Lower leg skin (tissue), 4 donors: ENCODE measurements around the gene SLC6A5. TPM values are rescaled to one million over a fixed set of nuclear protein-coding genes. Genes with fewer than 3 reads are reported as not detected.

Source experiments
- DNase-seq, 2 donors: peaks; one replicate each; pipeline ENCODE4 v3.0.0-alpha.2; 2019; ENCODE audit warnings: low spot score in 2 of 2
- H3K4me3 ChIP-seq: fragments of 200-600 bp; sonication (generic); 2 replicates; pipeline ENCODE4 v1.5.1; 2017; ENCODE audit warnings: mild to moderate bottlenecking, low read depth; ENCODE audit not compliant: poor library complexity, severe bottlenecking
- POLR2A ChIP-seq, 2 donors: fragments of 450-650 bp; IDR thresholded peaks; one replicate each; pipeline ENCODE4 v1.6.1; 2016 to 2017; ENCODE audit warnings: antibody characterized with exemption in 2 of 2, mild to moderate bottlenecking in 1 of 2, moderate library complexity in 1 of 2
- WGBS, 2 donors: methylation state at CpG; one replicate each; pipeline ENCODE4 v1.1.5; 2018; 5-methylcytosine and 5-hydroxymethylcytosine counted together
- intact Hi-C: fragments of 100-400 bp; cut with DNase I; formaldehyde crosslinking; loops from one replicate; pipeline ENCODE4 v1.15.0; 2023; ENCODE audit warnings: low total_unique reads
- total RNA-seq, 4 donors: library from RNA; depleted of rRNA; stranded (reverse); fragments of >200 nt; gene quantifications; one replicate each; pipeline ENCODE4 v1.1.0, GENCODE V29; 2016
- TF ChIP-seq, protein P1 (sequence below), 3 donors: fragments of 450-650 bp; IDR thresholded peaks; one replicate each; pipeline ENCODE4 v1.5.1; 2016; ENCODE audit warnings: antibody characterized with exemption in 3 of 3, mild to moderate bottlenecking in 3 of 3, moderate library complexity in 2 of 3

The SLC6A5 gene
- total RNA-seq, 4 donors from 2014 or later = not detected

DNA sequence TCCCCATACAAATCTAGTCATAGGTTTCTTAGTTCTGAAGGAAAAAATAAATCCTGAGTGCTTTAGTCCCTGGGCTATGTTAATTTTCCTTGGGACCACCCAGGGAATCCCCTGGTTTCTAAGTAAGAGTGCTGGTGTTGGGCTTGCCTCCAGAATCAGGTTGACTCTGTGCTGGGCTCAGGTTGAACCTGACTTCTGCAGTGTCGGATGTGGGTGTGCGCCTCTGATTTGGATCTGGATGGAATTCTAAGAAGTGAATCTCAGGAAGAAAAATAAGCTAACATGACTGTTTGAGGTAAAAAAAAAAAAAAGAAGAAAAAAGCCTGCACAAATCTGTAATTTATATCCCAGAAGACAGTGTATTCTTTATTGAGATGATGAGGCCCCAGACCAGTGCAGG is 41.0 kb downstream of the SLC6A5 start:
- no peak overlapping the region for H3K4me3 ChIP-seq
- peak in 1 of 2 donors; percentile 48 for DNase-seq
- WGBS, 2 donors = 81 to 85% methylated on average over 2 of the region's 2 CpGs
- intact Hi-C loops = loop anchor here (10.0 kb wide), 1 partner anchor 1664 kb away; no protein-coding TSS in a partner anchor
- TF ChIP-seq, protein P1, sequence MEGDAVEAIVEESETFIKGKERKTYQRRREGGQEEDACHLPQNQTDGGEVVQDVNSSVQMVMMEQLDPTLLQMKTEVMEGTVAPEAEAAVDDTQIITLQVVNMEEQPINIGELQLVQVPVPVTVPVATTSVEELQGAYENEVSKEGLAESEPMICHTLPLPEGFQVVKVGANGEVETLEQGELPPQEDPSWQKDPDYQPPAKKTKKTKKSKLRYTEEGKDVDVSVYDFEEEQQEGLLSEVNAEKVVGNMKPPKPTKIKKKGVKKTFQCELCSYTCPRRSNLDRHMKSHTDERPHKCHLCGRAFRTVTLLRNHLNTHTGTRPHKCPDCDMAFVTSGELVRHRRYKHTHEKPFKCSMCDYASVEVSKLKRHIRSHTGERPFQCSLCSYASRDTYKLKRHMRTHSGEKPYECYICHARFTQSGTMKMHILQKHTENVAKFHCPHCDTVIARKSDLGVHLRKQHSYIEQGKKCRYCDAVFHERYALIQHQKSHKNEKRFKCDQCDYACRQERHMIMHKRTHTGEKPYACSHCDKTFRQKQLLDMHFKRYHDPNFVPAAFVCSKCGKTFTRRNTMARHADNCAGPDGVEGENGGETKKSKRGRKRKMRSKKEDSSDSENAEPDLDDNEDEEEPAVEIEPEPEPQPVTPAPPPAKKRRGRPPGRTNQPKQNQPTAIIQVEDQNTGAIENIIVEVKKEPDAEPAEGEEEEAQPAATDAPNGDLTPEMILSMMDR (IDR thresholded peaks at IDR 0.05) = no peak
- TF ChIP-seq POLR2A (IDR thresholded peaks at IDR 0.05) = no peak

DNA sequence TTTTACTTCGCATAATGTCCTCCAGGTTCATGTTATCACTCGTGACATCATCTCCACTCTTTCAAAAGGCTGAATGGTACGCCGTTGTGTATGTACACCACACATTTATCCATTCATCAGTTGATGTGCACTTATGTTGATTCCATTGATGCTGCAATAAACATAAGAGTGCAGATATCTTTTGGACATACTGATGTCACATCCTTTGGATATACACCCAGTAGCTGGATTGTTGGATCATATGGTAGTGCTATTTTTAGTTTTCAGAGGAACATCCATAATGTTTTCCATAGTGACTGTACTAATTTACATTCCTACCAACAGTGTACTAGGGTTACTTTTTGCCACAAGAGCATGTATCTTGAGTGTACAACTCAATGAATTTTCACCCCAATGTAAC is 45.0 kb downstream of the SLC6A5 start:
- intact Hi-C loops = loop anchor here (10.0 kb wide), 1 partner anchor 1660 kb away; no protein-coding TSS in a partner anchor
- 81 to 86% methylated on average over 4 of the region's 4 CpGs for WGBS, 2 donors

DNA sequence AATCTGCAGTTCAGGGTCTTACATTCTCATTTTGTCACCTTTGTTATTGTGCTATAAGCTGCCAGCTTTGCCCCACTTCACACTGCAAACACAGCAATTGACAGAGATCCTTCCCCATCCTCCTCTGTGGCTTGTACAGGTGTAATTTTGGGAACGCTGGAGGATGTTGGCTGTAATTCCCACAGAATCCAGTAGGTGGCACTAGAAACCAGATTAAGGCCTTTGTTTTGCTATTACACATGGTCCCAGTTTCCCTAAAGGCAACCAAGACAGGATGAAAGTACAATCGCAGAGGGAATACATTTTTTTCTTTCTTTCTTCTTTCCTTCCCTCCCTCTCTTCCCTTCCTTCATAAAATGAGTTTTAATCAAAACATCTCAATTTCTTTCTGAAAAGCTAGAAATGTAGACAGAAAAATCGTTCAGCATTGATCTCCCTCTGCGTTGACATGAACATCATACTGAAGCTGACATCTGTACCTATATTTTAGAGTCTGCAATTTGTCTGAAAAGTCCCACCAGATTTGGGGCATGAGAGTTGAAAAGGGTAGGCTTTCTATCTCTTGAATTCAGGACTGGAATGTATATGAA is 48.7 kb downstream of the SLC6A5 start:
- intact Hi-C loops = loop anchor here (10.0 kb wide), 1 partner anchor 1657 kb away; no protein-coding TSS in a partner anchor
- 32 to 41% methylated on average over 4 of the region's 4 CpGs for WGBS, 2 donors
- peak; percentile 37 to 50 for DNase-seq

More for the DNA sequence above, 45.0 kb downstream of the SLC6A5 start:
- TF ChIP-seq, protein P1 (IDR thresholded peaks at IDR 0.05) = no peak
- no peak for TF ChIP-seq POLR2A (IDR thresholded peaks at IDR 0.05)
- DNase-seq = no peak
- H3K4me3 ChIP-seq = no peak overlapping the region

DNA sequence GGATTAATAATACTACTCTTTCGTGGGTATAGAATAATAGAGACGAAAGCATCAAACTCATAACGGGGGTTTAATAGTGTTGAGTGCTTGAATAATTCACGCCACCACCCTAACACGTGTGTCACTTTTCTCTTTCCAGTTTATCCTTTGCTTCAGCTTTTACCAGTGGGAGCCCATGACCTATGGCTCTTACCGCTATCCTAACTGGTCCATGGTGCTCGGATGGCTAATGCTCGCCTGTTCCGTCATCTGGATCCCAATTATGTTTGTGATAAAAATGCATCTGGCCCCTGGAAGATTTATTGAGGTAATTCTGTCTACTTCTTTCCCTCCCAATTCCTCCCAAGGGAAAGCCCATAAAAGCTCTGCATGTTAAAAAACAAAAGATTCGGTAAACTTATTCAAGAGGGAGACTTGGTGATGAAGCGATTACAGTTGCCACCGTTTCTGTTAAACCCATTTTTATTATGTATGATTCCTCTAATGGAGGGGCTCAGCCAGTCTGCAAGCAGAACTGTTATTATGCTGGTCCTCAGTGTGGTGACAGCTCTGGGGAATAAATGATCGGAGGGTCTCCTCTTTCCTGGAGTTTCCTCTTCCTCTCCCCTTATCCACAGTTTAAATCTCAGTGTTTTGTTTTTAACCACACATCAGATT is 52.9 kb downstream of the SLC6A5 start:
- TF ChIP-seq POLR2A (IDR thresholded peaks at IDR 0.05) = no peak
- TF ChIP-seq, protein P1 (IDR thresholded peaks at IDR 0.05) = no peak
- no peak overlapping the region for H3K4me3 ChIP-seq
- 62 to 73% methylated on average over 13 of the region's 13 CpGs for WGBS, 2 donors
- intact Hi-C loops = loop anchor here (10.0 kb wide), 1 partner anchor 863 kb away; no protein-coding TSS in a partner anchor
- no peak for DNase-seq

More for the DNA sequence above, 48.7 kb downstream of the SLC6A5 start:
- no peak for TF ChIP-seq POLR2A (IDR thresholded peaks at IDR 0.05)
- TF ChIP-seq, protein P1 (IDR thresholded peaks at IDR 0.05) = peak in 1 of 3 donors; percentile 60
- H3K4me3 ChIP-seq = no peak overlapping the region

DNA sequence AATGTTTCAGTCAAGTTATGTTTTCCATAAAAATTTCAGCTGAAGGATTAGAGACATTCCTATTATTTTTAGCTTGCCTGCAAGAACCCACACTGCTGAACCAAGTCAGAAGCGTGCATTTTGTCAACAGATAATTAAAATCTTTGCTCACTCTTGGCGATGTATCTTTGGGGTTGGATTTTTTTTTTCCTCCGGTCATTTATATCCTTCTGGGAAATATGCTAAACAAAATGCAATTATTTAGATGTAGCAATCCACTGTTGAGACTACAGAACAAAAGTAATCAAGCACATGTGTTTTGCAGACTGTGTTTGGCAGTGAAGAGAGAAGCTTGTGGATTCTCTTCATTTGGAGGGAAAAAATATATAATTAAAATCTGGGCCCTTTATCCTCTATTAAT is 54.6 kb downstream of the SLC6A5 start:
- TF ChIP-seq POLR2A (IDR thresholded peaks at IDR 0.05) = no peak
- TF ChIP-seq, protein P1 (IDR thresholded peaks at IDR 0.05) = no peak
- WGBS, 2 donors = 59 to 68% methylated on average over 3 of the region's 3 CpGs
- no peak for DNase-seq
- intact Hi-C loops = loop anchor here (10.0 kb wide), 1 partner anchor 861 kb away; no protein-coding TSS in a partner anchor
- no peak overlapping the region for H3K4me3 ChIP-seq
